Caco-2 (cell line): ENCODE measurements around the gene TTN. TPM values are rescaled to one million over a fixed set of nuclear protein-coding genes. Genes with fewer than 3 reads are reported as not detected.

Experiments
- BruUV-seq: library from RNA; stranded (reverse); fragments of 400-500 nt; replicated peaks from 2 replicates; lab custom pipeline; 2021; lab: Mats Ljungman, UMichigan
- CTCF ChIA-PET: fragments of 300-600 bp; sonication (Branson Sonifier 250); formaldehyde crosslinking; loops from one replicate; lab custom pipeline; 2022; ENCODE audit warnings: antibody characterized with exemption; lab: Charles Lee
- POLR2A ChIA-PET: fragments of 300-600 bp; sonication (Branson Sonifier 250); formaldehyde crosslinking; loops from one replicate; lab custom pipeline; 2022; ENCODE audit warnings: antibody characterized with exemption; lab: Charles Lee
- DNase-seq, 2 experiments: peaks; one replicate each; pipeline versions ENCODE4 v3.0.0 to v3.0.0-alpha.2; 2020 to 2022
- H3K27me3 ChIP-seq: replicated peaks from 2 replicates; pipeline ENCODE4 v1.6.0; 2011; ENCODE audit warnings: low read length; ENCODE audit not compliant: control insufficient read depth, insufficient read depth
- H3K36me3 ChIP-seq: 2 replicates; pipeline ENCODE4 v1.5.1; 2011; ENCODE audit warnings: low read length; ENCODE audit not compliant: control insufficient read depth, insufficient read depth
- H3K4me1 ChIP-seq: fragments of 250-450 bp; sonication (Bioruptor Pico); 2 replicates; pipeline ENCODE4 v1.5.1; 2020; ENCODE audit warnings: mild to moderate bottlenecking
- H3K4me3 ChIP-seq: 2 replicates; pipeline ENCODE4 v1.5.1; 2011; ENCODE audit warnings: low read depth, mild to moderate bottlenecking, control low read depth, low read length
- H3K9me3 ChIP-seq: fragments of 250-450 bp; sonication (Bioruptor Pico); 2 replicates; pipeline ENCODE4 v1.5.1; 2020; ENCODE audit warnings: mild to moderate bottlenecking, moderate library complexity
- H3K27ac Mint-ChIP-seq: one replicate; pipeline ENCODE4 v1.8.0; 2022; ENCODE audit warnings: mixed read lengths; ENCODE audit not compliant: unreplicated experiment
- H3K27me3 Mint-ChIP-seq: one replicate; pipeline ENCODE4 v1.8.0; 2022; ENCODE audit warnings: mixed read lengths; ENCODE audit not compliant: insufficient read depth, unreplicated experiment
- H3K36me3 Mint-ChIP-seq: one replicate; pipeline ENCODE4 v1.8.0; 2022; ENCODE audit warnings: mild to moderate bottlenecking, mixed read lengths; ENCODE audit not compliant: insufficient read depth, unreplicated experiment
- H3K4me1 Mint-ChIP-seq: one replicate; pipeline ENCODE4 v1.8.0; 2022; ENCODE audit warnings: low read depth, mixed read lengths; ENCODE audit not compliant: unreplicated experiment
- H3K4me3 Mint-ChIP-seq: one replicate; pipeline ENCODE4 v1.8.0; 2022; ENCODE audit warnings: mild to moderate bottlenecking, moderate library complexity, mixed read lengths; ENCODE audit not compliant: unreplicated experiment
- H3K9me3 Mint-ChIP-seq: one replicate; pipeline ENCODE4 v1.8.0; 2022; ENCODE audit warnings: mixed read lengths; ENCODE audit not compliant: unreplicated experiment
- CTCF ChIP-seq, 2 experiments: fragments of 200-600 bp in 1 of 2; IDR thresholded peaks; 1 replicate in 1 of 2; 2 replicates in 1 of 2; pipeline versions ENCODE4 v1.5.1 to v1.8.0; 2011 to 2022; ENCODE audit warnings: antibody characterized with exemption in 1 of 2, control low read depth in 1 of 2, inconsistent platforms in 1 of 2, low read depth in 1 of 2, low read length in 1 of 2, mild to moderate bottlenecking in 1 of 2, moderate library complexity in 1 of 2; ENCODE audit not compliant: insufficient read depth in 1 of 2, severe bottlenecking in 1 of 2, unreplicated experiment in 1 of 2
- intact Hi-C: fragments of 100-400 bp; cut with micrococcal nuclease; formaldehyde crosslinking; loops from one replicate; pipeline ENCODE4 v1.10.0; 2022; ENCODE audit not compliant: unreplicated experiment
- total RNA-seq: library from RNA; stranded (reverse); gene quantifications from 2 replicates; pipeline ENCODE4 v1.2.3, GENCODE V29; 2022

TTN gene
- total RNA-seq, 1 experiment from 2014 or later: 9.3 TPM

- CTCF ChIA-PET: no interaction called here
- no peak for DNase-seq
These were observed 329.1 kb downstream of the TTN start for GRCh38 chr2:178478130-178478438.

GRCh38 chr2:178477443-178478129 is 329.6 kb downstream of the TTN start:
- BruUV-seq: no TSS peak
- peaks cover 18% of the 10 kb centered on the region for H3K36me3 Mint-ChIP-seq
- Histone ChIP-seq H3K27me3 (no peaks in the 10 kb centered on the region), H3K36me3 (no peaks in the 10 kb centered on the region), H3K9me3 (no peaks in the 10 kb centered on the region), H3K4me3 (peak overlapping the region; percentile 60), H3K4me1 (peaks cover 7% of the 10 kb centered on the region; the same call in 1 of the 2 replicates)
- peak overlapping the region; percentile 99 for H3K4me3 Mint-ChIP-seq
- H3K27ac Mint-ChIP-seq: no peak overlapping the region
- no peaks in the 10 kb centered on the region for H3K27me3 Mint-ChIP-seq
- H3K9me3 Mint-ChIP-seq: no peaks in the 10 kb centered on the region
- peaks cover 5% of the 10 kb centered on the region for H3K4me1 Mint-ChIP-seq
- intact Hi-C loops: no loop called here
- no peak for DNase-seq
- CTCF ChIA-PET: no interaction called here
- POLR2A ChIA-PET: no interaction called here
- TF ChIP-seq CTCF (IDR thresholded peaks at IDR 0.05; ENCODE audit: insufficient read depth in 1 of 2, low read depth in 1 of 2, low read length in 1 of 2, severe bottlenecking in 1 of 2, unreplicated experiment in 1 of 2): no peak

More at GRCh38 chr2:178478130-178478438, 329.1 kb downstream of the TTN start:
- TSS peak; percentile 77 for BruUV-seq
- peak overlapping the region; percentile 99 for H3K4me3 Mint-ChIP-seq
- Histone ChIP-seq H3K4me3 (peak overlapping the region; percentile 60), H3K4me1 (peaks cover 7% of the 10 kb centered on the region; the same call in 1 of the 2 replicates), H3K27me3 (no peaks in the 10 kb centered on the region), H3K36me3 (no peaks in the 10 kb centered on the region), H3K9me3 (no peaks in the 10 kb centered on the region)
- POLR2A ChIA-PET: no interaction called here
- H3K4me1 Mint-ChIP-seq: peaks cover 5% of the 10 kb centered on the region
- H3K9me3 Mint-ChIP-seq: no peaks in the 10 kb centered on the region
- peaks cover 18% of the 10 kb centered on the region for H3K36me3 Mint-ChIP-seq
- no peaks in the 10 kb centered on the region for H3K27me3 Mint-ChIP-seq
- intact Hi-C loops: no loop called here
- TF ChIP-seq CTCF (IDR thresholded peaks at IDR 0.05; ENCODE audit: insufficient read depth in 1 of 2, low read depth in 1 of 2, low read length in 1 of 2, severe bottlenecking in 1 of 2, unreplicated experiment in 1 of 2): no peak
- peak overlapping the region; percentile 96 for H3K27ac Mint-ChIP-seq

GRCh38 chr2:178476477-178476876 is 330.7 kb downstream of the TTN start:
- H3K9me3 ChIP-seq: no peaks in the 10 kb centered on the region
- no peak overlapping the region for H3K4me3 ChIP-seq
- CTCF ChIA-PET: no interaction called here
- H3K27me3 ChIP-seq: no peaks in the 10 kb centered on the region
- Mint-ChIP-seq H3K36me3 (peaks cover 18% of the 10 kb centered on the region), H3K4me1 (peaks cover 5% of the 10 kb centered on the region), H3K27me3 (no peaks in the 10 kb centered on the region), H3K27ac (no peak overlapping the region), H3K4me3 (no peak overlapping the region), H3K9me3 (no peaks in the 10 kb centered on the region)
- DNase-seq: no peak
- H3K4me1 ChIP-seq: peaks cover 7% of the 10 kb centered on the region; the same call in 1 of the 2 replicates
- no TSS peak for BruUV-seq
- no peak for TF ChIP-seq CTCF (IDR thresholded peaks at IDR 0.05; ENCODE audit: insufficient read depth in 1 of 2, low read depth in 1 of 2, low read length in 1 of 2, severe bottlenecking in 1 of 2, unreplicated experiment in 1 of 2)
- no peaks in the 10 kb centered on the region for H3K36me3 ChIP-seq
- POLR2A ChIA-PET: no interaction called here
- intact Hi-C loops: no loop called here

Other genes starting within 250 kb of the TTN start
- 11.5 and 16.6 TPM in 2 replicates for gene CCDC141, start 242.7 kb upstream of the TTN start, total RNA-seq